K562 treated with DMSO at 1 percent for 24 hours (cell line): Measurements from ENCODE around the gene OR4A47. TPM values are rescaled to one million over a fixed set of nuclear protein-coding genes. Genes with fewer than 3 reads are reported as not detected.

Source experiments
- total RNA-seq: library from RNA; unstranded; fragments of 300-600 nt; gene quantifications from 2 replicates; pipeline ENCODE4 v1.2.3, GENCODE V29; 2022; ENCODE audit warnings: low read depth; ENCODE audit not compliant: insufficient read depth

The OR4A47 gene
- not detected in 2 replicates for total RNA-seq

GRCh38 chr11:48488493-48488892, at the start of gene OR4A47:
OR4A47 (plus strand) TSS chr11:48488793; CDS start chr11:48488793, 0 bp downstream.

Other genes starting within 250 kb of the OR4A47 start
- not detected in 2 replicates for gene OR4X2, start 243.7 kb upstream of the OR4A47 start, total RNA-seq
- gene OR4X1, start 224.9 kb upstream of the OR4A47 start, total RNA-seq, result not detected in 2 replicates
- not detected in 2 replicates for gene OR4S1, start 182.6 kb upstream of the OR4A47 start, total RNA-seq
- gene OR4C3, start 163.9 kb upstream of the OR4A47 start, total RNA-seq, result not detected in 2 replicates
- gene OR4C5, start 122.3 kb upstream of the OR4A47 start, total RNA-seq, result not detected in 2 replicates